AG09309 (cell line): Measurements from ENCODE around the gene RCC1.
"Not testable (repeated sequence)": the region's sequence is repeated elsewhere in the genome, so short reads cannot be mapped to it uniquely, and the experiment has no call there.

Experiments
- DNase-seq: peaks from one replicate; pipeline ENCODE4 v3.0.0-alpha.2; 2010; ENCODE audit warnings: low read depth
- H3K4me3 ChIP-seq: 2 replicates; pipeline ENCODE4 v1.5.1; 2011; ENCODE audit warnings: mild to moderate bottlenecking, low read depth, low read length, moderate library complexity; ENCODE audit not compliant: control insufficient read depth
- CTCF ChIP-seq: IDR thresholded peaks from 2 replicates; pipeline ENCODE4 v1.5.1; 2011; ENCODE audit warnings: mild to moderate bottlenecking, low read depth, low read length, inconsistent platforms; ENCODE audit not compliant: insufficient read depth, control insufficient read depth; ENCODE audit errors: missing control alignments

The RCC1 gene

DNA sequence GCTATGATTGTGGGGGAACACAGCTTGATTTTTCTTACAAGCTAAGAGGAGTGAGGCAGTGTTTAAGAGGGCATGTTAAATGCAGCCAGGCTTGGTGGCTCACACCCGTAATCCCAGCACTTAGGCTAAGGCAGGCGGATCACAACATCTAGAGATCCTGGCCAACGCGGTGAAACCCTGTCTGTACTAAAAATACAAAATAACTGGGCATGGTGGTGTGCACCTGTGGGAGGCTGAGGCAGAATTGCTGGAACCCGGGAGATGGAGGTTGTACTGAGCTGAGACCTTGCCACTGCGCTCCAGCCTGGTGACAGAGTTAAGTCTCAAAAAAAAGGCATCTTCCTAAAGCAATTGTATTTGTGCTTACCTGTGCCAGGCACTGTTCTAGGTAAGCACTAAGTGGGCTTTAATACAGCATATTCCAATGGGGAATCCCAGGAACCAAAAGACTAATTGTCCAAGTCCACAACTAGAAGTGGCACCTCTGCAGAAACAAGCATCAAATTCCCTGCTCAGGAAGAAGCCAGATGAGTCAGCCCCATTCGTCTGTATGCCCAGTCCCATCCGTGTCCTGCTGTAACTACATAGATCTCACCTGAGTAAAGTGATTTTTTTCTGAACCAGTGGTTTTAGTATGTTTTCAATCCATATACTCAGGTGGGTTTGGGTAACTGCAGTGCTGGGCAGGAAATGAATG lies 4.6 kb downstream of the RCC1 start:
- no peak for DNase-seq

GRCh38 chr1:28510970-28511440 lies 5.2 kb downstream of the RCC1 start:
- no peak for DNase-seq
- TF ChIP-seq CTCF = no peak
- no peak overlapping the region for H3K4me3 ChIP-seq

More for the DNA sequence above, 4.6 kb downstream of the RCC1 start:
- no peak for TF ChIP-seq CTCF
- H3K4me3 ChIP-seq = no peak overlapping the region

DNA sequence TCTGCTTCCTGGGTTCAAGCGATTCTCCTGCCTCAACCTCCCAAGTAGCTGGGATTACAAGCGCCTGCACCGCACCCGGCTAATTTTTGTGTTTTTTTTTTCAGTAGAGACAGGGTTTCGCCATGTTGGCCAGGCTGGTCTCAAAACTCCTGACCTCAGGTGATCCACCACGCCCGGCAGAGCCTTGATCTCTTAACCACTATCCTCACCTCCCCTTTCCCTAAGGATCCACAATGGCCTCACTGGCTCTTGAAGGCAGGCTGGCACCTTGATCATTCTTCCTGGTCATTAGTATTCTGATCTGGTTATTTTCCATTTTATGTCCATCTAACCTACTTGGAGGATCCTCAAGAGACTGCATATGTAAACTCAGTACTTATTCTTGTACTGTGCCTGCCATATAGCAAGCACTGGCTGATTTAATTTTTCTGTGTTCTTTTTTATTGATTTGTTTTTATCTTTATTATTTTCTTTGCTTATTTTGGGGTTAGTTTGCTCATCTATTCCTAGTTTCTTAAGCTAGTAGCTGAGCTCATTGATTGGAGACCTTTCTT lies 6.3 kb downstream of the RCC1 start:
- no peak for TF ChIP-seq CTCF
- DNase-seq = no peak
- no peak overlapping the region for H3K4me3 ChIP-seq

- not testable (repeated sequence) for H3K4me3 ChIP-seq, DNase-seq
Measured at GRCh38 chr1:28514445-28514933, 8.6 kb downstream of the RCC1 start.

- H3K4me3 ChIP-seq = no peak overlapping the region
- no peak for DNase-seq
- TF ChIP-seq CTCF = no peak
Measured at GRCh38 chr1:28516518-28516956, 10.7 kb downstream of the RCC1 start.

GRCh38 chr1:28517649-28517999 lies 11.8 kb downstream of the RCC1 start:
- no peak for DNase-seq
- peak overlapping the region; percentile 2; the same call in 1 of the 2 replicates for H3K4me3 ChIP-seq

More at GRCh38 chr1:28517649-28517999, 11.8 kb downstream of the RCC1 start:
- TF ChIP-seq CTCF = no peak
